ENCODE data around the gene OR12D3.

Gene OR12D3

GRCh38 chr6:29388533-29388932 lies 13.4 kb upstream of the OR12D3 start:
- Histone ChIP-seq H3K9ac (ENCODE audit: low read length) (no peak overlapping the region), H3K4me3 (ENCODE audit: insufficient read depth in 1 of 2, low read depth in 1 of 2, low read length in 2 of 2) (no peak overlapping the region), H2BK12ac (ENCODE audit: low read length in 2 of 2) (no peak overlapping the region), H2AK5ac (ENCODE audit: low read length, severe bottlenecking) (no peak overlapping the region), H3K14ac (ENCODE audit: low read length in 2 of 2) (no peak overlapping the region), H3K4ac (ENCODE audit: low read depth in 1 of 2, low read length in 2 of 2) (no peak overlapping the region), H4K91ac (ENCODE audit: low read length) (no peak overlapping the region), H3K27me3 (ENCODE audit: control insufficient read depth in 1 of 2, insufficient read depth in 1 of 2, low read length in 2 of 2) (no peaks in the 10 kb centered on the region), H3K9me3 (ENCODE audit: control insufficient read depth, low read length) (no peaks in the 10 kb centered on the region), H3K79me1 (replicated peaks; ENCODE audit: low read length, poor library complexity, severe bottlenecking) (no peaks in the 10 kb centered on the region), H3K4me1 (ENCODE audit: control insufficient read depth, insufficient read depth, low read depth, low read length) (no peaks in the 10 kb centered on the region), H3K36me3 (ENCODE audit: control insufficient read depth in 1 of 2, insufficient read depth in 2 of 2, low read depth in 1 of 2, low read length in 2 of 2) (no peaks in the 10 kb centered on the region), H2BK5ac (ENCODE audit: low read depth, low read length, poor library complexity, severe bottlenecking) (no peak overlapping the region), H2BK120ac (ENCODE audit: low read depth, low read length) (no peak overlapping the region), H4K8ac (ENCODE audit: low read length) (no peak overlapping the region), H2BK15ac (ENCODE audit: low read depth, poor library complexity, severe bottlenecking) (no peak overlapping the region), H3K27ac (ENCODE audit: low read length, poor library complexity, severe bottlenecking) (no peak overlapping the region), H3K18ac (ENCODE audit: low read depth in 1 of 2, low read length in 2 of 2) (no peak overlapping the region), H3K4me2 (ENCODE audit: low read length, poor library complexity, severe bottlenecking) (no peak overlapping the region), H3K23ac (ENCODE audit: low read length in 2 of 2) (no peak overlapping the region), H2AFZ (ENCODE audit: low read depth, low read length) (no peak overlapping the region)
- DNase-seq: no peak
- 58% methylated on average over 3 of the region's 4 CpGs for WGBS

GRCh38 chr6:29376003-29376402 lies 912 bp upstream of the OR12D3 start:
- no peak overlapping the region for H3K14ac ChIP-seq (ENCODE audit: low read length in 2 of 2)
- no peak overlapping the region for H2AFZ ChIP-seq (ENCODE audit: low read depth, low read length)
- H3K79me1 ChIP-seq (replicated peaks; ENCODE audit: low read length, poor library complexity, severe bottlenecking): no peaks in the 10 kb centered on the region
- no peak overlapping the region for H3K9ac ChIP-seq (ENCODE audit: low read length)
- H3K18ac ChIP-seq (ENCODE audit: low read depth in 1 of 2, low read length in 2 of 2): no peak overlapping the region
- H3K36me3 ChIP-seq (ENCODE audit: control insufficient read depth in 1 of 2, insufficient read depth in 2 of 2, low read depth in 1 of 2, low read length in 2 of 2): no peaks in the 10 kb centered on the region
- no peak overlapping the region for H4K91ac ChIP-seq (ENCODE audit: low read length)
- DNase-seq: no peak
- no peak overlapping the region for H3K4me3 ChIP-seq (ENCODE audit: insufficient read depth in 1 of 2, low read depth in 1 of 2, low read length in 2 of 2)
- no peak overlapping the region for H3K4me2 ChIP-seq (ENCODE audit: low read length, poor library complexity, severe bottlenecking)
- no peak overlapping the region for H2AK5ac ChIP-seq (ENCODE audit: low read length, severe bottlenecking)
- H2BK120ac ChIP-seq (ENCODE audit: low read depth, low read length): no peak overlapping the region
- H2BK12ac ChIP-seq (ENCODE audit: low read length in 2 of 2): no peak overlapping the region
- no peak overlapping the region for H3K27ac ChIP-seq (ENCODE audit: low read length, poor library complexity, severe bottlenecking)
- H4K8ac ChIP-seq (ENCODE audit: low read length): no peak overlapping the region
- H3K4ac ChIP-seq (ENCODE audit: low read depth in 1 of 2, low read length in 2 of 2): no peak overlapping the region
- H3K23ac ChIP-seq (ENCODE audit: low read length in 2 of 2): no peak overlapping the region
- no peak overlapping the region for H2BK15ac ChIP-seq (ENCODE audit: low read depth, poor library complexity, severe bottlenecking)
- peaks cover 6% of the 10 kb centered on the region for H3K9me3 ChIP-seq (ENCODE audit: control insufficient read depth, low read length)
- no peak overlapping the region for H2BK5ac ChIP-seq (ENCODE audit: low read depth, low read length, poor library complexity, severe bottlenecking)
- H3K4me1 ChIP-seq (ENCODE audit: control insufficient read depth, insufficient read depth, low read depth, low read length): no peaks in the 10 kb centered on the region
- H3K27me3 ChIP-seq (ENCODE audit: control insufficient read depth in 1 of 2, insufficient read depth in 1 of 2, low read length in 2 of 2): no peaks in the 10 kb centered on the region

- Histone ChIP-seq H3K36me3 (ENCODE audit: control insufficient read depth in 1 of 2, insufficient read depth in 2 of 2, low read depth in 1 of 2, low read length in 2 of 2) (no peaks in the 10 kb centered on the region), H2BK5ac (ENCODE audit: low read depth, low read length, poor library complexity, severe bottlenecking) (no peak within 1 kb of the TSS), H3K9me3 (ENCODE audit: control insufficient read depth, low read length) (peaks cover 6% of the 10 kb centered on the region), H2BK15ac (ENCODE audit: low read depth, poor library complexity, severe bottlenecking) (no peak within 1 kb of the TSS), H3K9ac (ENCODE audit: low read length) (no peak within 1 kb of the TSS), H2AFZ (ENCODE audit: low read depth, low read length) (no peak within 1 kb of the TSS), H3K23ac (ENCODE audit: low read length in 2 of 2) (no peak within 1 kb of the TSS), H3K27me3 (ENCODE audit: control insufficient read depth in 1 of 2, insufficient read depth in 1 of 2, low read length in 2 of 2) (no peaks in the 10 kb centered on the region), H3K4me1 (ENCODE audit: control insufficient read depth, insufficient read depth, low read depth, low read length) (no peaks in the 10 kb centered on the region), H3K14ac (ENCODE audit: low read length in 2 of 2) (no peak within 1 kb of the TSS), H3K79me1 (replicated peaks; ENCODE audit: low read length, poor library complexity, severe bottlenecking) (no peaks in the 10 kb centered on the region), H3K4me3 (ENCODE audit: insufficient read depth in 1 of 2, low read depth in 1 of 2, low read length in 2 of 2) (no peak within 1 kb of the TSS), H2AK5ac (ENCODE audit: low read length, severe bottlenecking) (no peak within 1 kb of the TSS), H2BK120ac (ENCODE audit: low read depth, low read length) (no peak within 1 kb of the TSS), H4K8ac (ENCODE audit: low read length) (no peak within 1 kb of the TSS), H3K4ac (ENCODE audit: low read depth in 1 of 2, low read length in 2 of 2) (no peak within 1 kb of the TSS), H3K27ac (ENCODE audit: low read length, poor library complexity, severe bottlenecking) (no peak within 1 kb of the TSS), H4K91ac (ENCODE audit: low read length) (no peak within 1 kb of the TSS), H2BK12ac (ENCODE audit: low read length in 2 of 2) (no peak within 1 kb of the TSS), H3K18ac (ENCODE audit: low read depth in 1 of 2, low read length in 2 of 2) (no peak within 1 kb of the TSS), H3K4me2 (ENCODE audit: low read length, poor library complexity, severe bottlenecking) (no peak within 1 kb of the TSS)
- WGBS: 83% methylated on average over 3 of the region's 3 CpGs
- no peak for DNase-seq
Observed at GRCh38 chr6:29368765-29369164, 6.3 kb downstream of the OR12D3 start, which contains the start of gene OR5V1. OR5V1 (minus strand) TSS chr6:29368865; CDS start chr6:29356195, 12,670 bp downstream.

- 22% methylated on average over 1 of the region's 1 CpG for WGBS
- Histone ChIP-seq H4K8ac (ENCODE audit: low read length) (no peak overlapping the region), H3K23ac (ENCODE audit: low read length in 2 of 2) (no peak overlapping the region), H3K4me1 (ENCODE audit: control insufficient read depth, insufficient read depth, low read depth, low read length) (no peaks in the 10 kb centered on the region), H2BK12ac (ENCODE audit: low read length in 2 of 2) (no peak overlapping the region), H2AK5ac (ENCODE audit: low read length, severe bottlenecking) (no peak overlapping the region), H2BK120ac (ENCODE audit: low read depth, low read length) (no peak overlapping the region), H3K27ac (ENCODE audit: low read length, poor library complexity, severe bottlenecking) (no peak overlapping the region), H3K4me2 (ENCODE audit: low read length, poor library complexity, severe bottlenecking) (no peak overlapping the region), H3K18ac (ENCODE audit: low read depth in 1 of 2, low read length in 2 of 2) (no peak overlapping the region), H3K9ac (ENCODE audit: low read length) (no peak overlapping the region), H2BK15ac (ENCODE audit: low read depth, poor library complexity, severe bottlenecking) (no peak overlapping the region), H3K14ac (ENCODE audit: low read length in 2 of 2) (no peak overlapping the region), H2BK5ac (ENCODE audit: low read depth, low read length, poor library complexity, severe bottlenecking) (no peak overlapping the region), H3K9me3 (ENCODE audit: control insufficient read depth, low read length) (peaks cover 2% of the 10 kb centered on the region), H4K91ac (ENCODE audit: low read length) (no peak overlapping the region), H3K4ac (ENCODE audit: low read depth in 1 of 2, low read length in 2 of 2) (no peak overlapping the region), H3K4me3 (ENCODE audit: insufficient read depth in 1 of 2, low read depth in 1 of 2, low read length in 2 of 2) (no peak overlapping the region), H3K27me3 (ENCODE audit: control insufficient read depth in 1 of 2, insufficient read depth in 1 of 2, low read length in 2 of 2) (no peaks in the 10 kb centered on the region), H3K36me3 (ENCODE audit: control insufficient read depth in 1 of 2, insufficient read depth in 2 of 2, low read depth in 1 of 2, low read length in 2 of 2) (no peaks in the 10 kb centered on the region), H3K79me1 (replicated peaks; ENCODE audit: low read length, poor library complexity, severe bottlenecking) (no peaks in the 10 kb centered on the region), H2AFZ (ENCODE audit: low read depth, low read length) (no peak overlapping the region)
- DNase-seq: no peak
Observed at GRCh38 chr6:29355603-29356002, 19.5 kb downstream of the OR12D3 start.
